ENCODE measurements around the gene SLC44A1. TPM values are rescaled to one million over a fixed set of nuclear protein-coding genes. Genes with fewer than 3 reads are reported as not detected.

Gene SLC44A1
- total and polyA plus RNA-seq, 2 of the 13 experiments (the other 11 are each of a cell fraction or from before 2014, with no cell fraction given) = 21.4 to 40.8 TPM

DNA sequence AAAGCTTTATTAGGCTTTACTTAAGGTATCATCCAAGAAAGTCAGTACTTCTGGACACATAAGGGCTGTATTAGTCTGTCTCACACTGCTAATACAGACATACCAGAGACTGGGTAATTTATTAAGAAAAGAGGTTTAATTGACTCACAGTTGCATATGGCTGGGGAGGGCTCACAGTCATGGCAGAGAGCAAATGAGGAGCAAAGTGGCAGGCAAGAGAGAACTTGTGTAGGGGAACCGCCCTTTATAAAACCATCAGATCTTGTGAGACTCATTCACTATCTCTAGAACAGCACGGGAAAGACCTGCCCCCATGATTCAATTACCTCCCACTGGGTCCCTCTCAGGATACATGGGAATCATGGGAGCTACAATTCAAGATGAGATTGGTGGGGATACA lies 49.2 kb upstream of the SLC44A1 start:
- H3K4me3 ChIP-seq (replicated peaks in 1 of 3; ENCODE audit: insufficient read depth in 1 of 3, low read depth in 2 of 3, low read length in 3 of 3) = no peak overlapping the region
- DNase-seq (ENCODE audit: low spot score) = no peak
- no peak for FAIRE-seq
- no peaks in the 10 kb centered on the region for H3K36me3 ChIP-seq (replicated peaks in 1 of 2; ENCODE audit: control insufficient read depth in 1 of 2, insufficient read depth in 2 of 2, low read length in 2 of 2)
- H3K79me2 ChIP-seq (ENCODE audit: insufficient read depth, low read length) = no peaks in the 10 kb centered on the region
- H2AFZ ChIP-seq (ENCODE audit: low read length) = no peak overlapping the region
- WGBS (ENCODE audit: low lambda C conversion rate) = 92% methylated on average over 2 of the region's 2 CpGs
- no peak overlapping the region for H3K4me2 ChIP-seq (ENCODE audit: low read depth, low read length)
- TF ChIP-seq ZNF256 (CRISPR knock-in tag; conservative IDR thresholded peaks at IDR 0.05) (no peak), ADNP (CRISPR knock-in tag; IDR thresholded peaks at IDR 0.05) (no peak), EP300 (IDR thresholded peaks at IDR 0.05; ENCODE audit: low read depth in 2 of 2, low read length in 2 of 2) (no peak), EP300 (CRISPR knock-in tag; IDR thresholded peaks at IDR 0.05; ENCODE audit: borderline replicate concordance) (no peak), NKX3-1 (CRISPR knock-in tag; IDR thresholded peaks at IDR 0.05) (no peak), ZNF773 (CRISPR knock-in tag; IDR thresholded peaks at IDR 0.05; ENCODE audit: borderline replicate concordance) (no peak), ZNF3 (CRISPR knock-in tag; IDR thresholded peaks at IDR 0.05) (no peak), PCBP2 (optimal IDR thresholded peaks at IDR 0.05; ENCODE audit: low read depth, low read length, poor library complexity, severe bottlenecking) (no peak), CBX5 (CRISPR knock-in tag; IDR thresholded peaks at IDR 0.05; ENCODE audit: borderline replicate concordance) (no peak), ZNF296 (CRISPR knock-in tag; conservative IDR thresholded peaks at IDR 0.05) (no peak), HMGXB3 (CRISPR knock-in tag; IDR thresholded peaks at IDR 0.05; ENCODE audit: borderline replicate concordance) (no peak), NR2F1 (CRISPR knock-in tag; IDR thresholded peaks at IDR 0.05) (no peak), ZNF143 (CRISPR knock-in tag; IDR thresholded peaks at IDR 0.05) (no peak), JUN (CRISPR knock-in tag; IDR thresholded peaks at IDR 0.05) (no peak), THAP8 (CRISPR knock-in tag; IDR thresholded peaks at IDR 0.05; ENCODE audit: borderline replicate concordance) (no peak), NRL (CRISPR knock-in tag; IDR thresholded peaks at IDR 0.05; ENCODE audit: borderline replicate concordance) (no peak), ZNF224 (CRISPR knock-in tag; IDR thresholded peaks at IDR 0.05) (no peak), KLF13 (CRISPR knock-in tag; IDR thresholded peaks at IDR 0.05) (no peak), ZNF564 (CRISPR knock-in tag; IDR thresholded peaks at IDR 0.05) (no peak)
- TF ChIP-seq, protein P1, sequence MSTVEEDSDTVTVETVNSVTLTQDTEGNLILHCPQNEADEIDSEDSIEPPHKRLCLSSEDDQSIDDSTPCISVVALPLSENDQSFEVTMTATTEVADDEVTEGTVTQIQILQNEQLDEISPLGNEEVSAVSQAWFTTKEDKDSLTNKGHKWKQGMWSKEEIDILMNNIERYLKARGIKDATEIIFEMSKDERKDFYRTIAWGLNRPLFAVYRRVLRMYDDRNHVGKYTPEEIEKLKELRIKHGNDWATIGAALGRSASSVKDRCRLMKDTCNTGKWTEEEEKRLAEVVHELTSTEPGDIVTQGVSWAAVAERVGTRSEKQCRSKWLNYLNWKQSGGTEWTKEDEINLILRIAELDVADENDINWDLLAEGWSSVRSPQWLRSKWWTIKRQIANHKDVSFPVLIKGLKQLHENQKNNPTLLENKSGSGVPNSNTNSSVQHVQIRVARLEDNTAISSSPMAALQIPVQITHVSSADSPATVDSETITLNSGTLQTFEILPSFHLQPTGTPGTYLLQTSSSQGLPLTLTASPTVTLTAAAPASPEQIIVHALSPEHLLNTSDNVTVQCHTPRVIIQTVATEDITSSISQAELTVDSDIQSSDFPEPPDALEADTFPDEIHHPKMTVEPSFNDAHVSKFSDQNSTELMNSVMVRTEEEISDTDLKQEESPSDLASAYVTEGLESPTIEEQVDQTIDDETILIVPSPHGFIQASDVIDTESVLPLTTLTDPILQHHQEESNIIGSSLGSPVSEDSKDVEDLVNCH (CRISPR knock-in tag; IDR thresholded peaks at IDR 0.05) = no peak
- peaks cover 43% of the 10 kb centered on the region for H3K4me1 ChIP-seq (ENCODE audit: insufficient read depth, low read length)
- no peak overlapping the region for H3K27ac ChIP-seq (ENCODE audit: extremely low read length, insufficient read depth, low read length)
- H3K27me3 ChIP-seq (ENCODE audit: control insufficient read depth in 1 of 2, insufficient read depth in 2 of 2, low read length in 2 of 2) = no peaks in the 10 kb centered on the region
- POLR2A ChIA-PET = no interaction called here
- no peaks in the 10 kb centered on the region for H4K20me1 ChIP-seq (ENCODE audit: insufficient read depth, low read length)
- BruUV-seq (replicated peaks) = no TSS peak
- H3K9ac ChIP-seq (ENCODE audit: insufficient read depth, low read depth, low read length) = no peak overlapping the region
- intact Hi-C loops (cut with micrococcal nuclease; ENCODE audit: unreplicated experiment) = no loop called here
- no peak for ATAC-seq
- in situ Hi-C loops (cut with HindIII; ENCODE audit: extremely low pct_ligation_motif_present, low pct_unique_long_range_greater_than_20kb) = no loop called here
- CTCF ChIA-PET (ENCODE audit: low intra/inter-chr PET ratio, low total read pairs) = no interaction called here
- H3K9me3 ChIP-seq (ENCODE audit: low read length) = no peaks in the 10 kb centered on the region
